Stimulated activated CD4-positive, alpha-beta T cell treated with anti-CD3 and anti-CD28 coated beads, Interleukin-15, amount 100 ng/mL, for 24 hours (primary cell): Measurements from ENCODE around the gene CPEB2.

Experiments used
- DNase-seq: peaks from one replicate; pipeline ENCODE4 v3.0.0-alpha.2; 2020

The CPEB2 gene

DNA sequence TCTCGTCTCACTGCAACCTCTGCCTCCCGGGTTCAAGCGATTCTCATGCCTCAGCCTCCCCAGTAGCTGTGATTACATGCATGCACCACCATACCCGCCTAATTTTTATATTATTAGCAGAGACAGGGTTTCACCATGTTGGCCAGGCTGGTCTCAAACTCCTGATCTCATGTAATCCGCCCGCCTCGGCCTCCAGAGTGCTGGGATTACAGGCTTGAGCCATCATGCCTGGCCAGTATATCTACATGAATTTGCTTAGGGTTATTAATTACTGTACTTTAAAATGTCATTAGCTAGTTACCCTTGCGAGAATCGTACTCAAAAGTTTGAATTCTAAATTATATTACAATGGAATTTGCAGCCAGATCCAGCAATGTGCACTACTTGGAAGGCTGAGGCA is 8.9 kb downstream of the CPEB2 start:
- DNase-seq, result no peak

DNA sequence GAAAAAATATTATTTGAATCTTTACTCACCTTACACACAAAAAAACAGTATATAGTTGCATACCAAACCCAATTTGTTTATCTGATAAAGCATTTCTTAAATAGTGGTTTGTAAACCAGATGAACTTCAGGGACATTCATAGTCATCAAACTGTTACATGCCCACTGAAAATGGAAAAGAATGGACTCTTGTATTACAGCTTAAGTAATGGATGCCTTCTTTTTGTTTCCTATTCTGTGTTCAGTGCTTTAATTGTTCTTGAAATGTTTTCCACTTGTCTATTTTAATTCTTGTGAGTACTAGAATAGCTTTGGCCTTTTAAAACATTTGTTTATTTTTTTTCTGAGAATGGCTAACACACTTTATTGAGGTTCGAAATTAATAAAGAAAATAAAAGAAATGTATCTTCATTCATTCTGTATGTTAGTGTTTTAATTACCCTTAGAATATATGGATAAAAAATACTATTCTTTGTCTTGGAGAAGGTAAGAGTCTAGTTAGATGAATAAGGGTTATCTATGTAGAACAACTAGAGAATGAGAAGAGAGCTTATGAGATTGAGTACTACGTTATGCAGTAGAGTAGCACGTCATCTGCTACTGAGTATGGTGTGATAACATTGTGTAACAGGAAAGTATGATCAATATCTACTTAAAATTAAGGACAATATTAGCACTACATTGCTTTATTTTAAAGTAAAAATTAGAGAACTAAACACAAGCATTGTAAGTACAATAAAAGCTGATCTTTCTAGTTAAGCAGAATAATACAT is 9.9 kb downstream of the CPEB2 start:
- no peak for DNase-seq

DNA sequence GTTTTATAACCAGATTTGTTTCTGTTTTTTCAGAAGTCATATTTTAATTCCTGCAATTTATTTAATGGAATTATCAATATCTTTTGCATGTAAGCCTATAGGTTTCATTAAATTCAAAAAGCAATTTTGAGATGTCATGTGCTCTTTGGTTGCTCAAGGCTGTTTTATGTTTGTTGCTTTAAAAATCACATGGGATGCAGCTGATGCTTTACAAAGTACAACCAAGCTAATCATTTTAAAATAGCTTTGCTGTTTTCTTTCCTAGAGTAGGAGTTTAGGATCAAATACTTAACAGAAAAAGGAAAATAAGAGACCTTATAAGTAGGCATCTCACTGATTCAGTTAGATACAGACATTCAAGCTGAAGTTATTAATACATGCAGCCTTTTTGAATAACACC is 11.3 kb downstream of the CPEB2 start:
- no peak for DNase-seq

- DNase-seq, result no peak
These were observed 12.9 kb downstream of the CPEB2 start for GRCh38 chr4:15015170-15015569.

DNA sequence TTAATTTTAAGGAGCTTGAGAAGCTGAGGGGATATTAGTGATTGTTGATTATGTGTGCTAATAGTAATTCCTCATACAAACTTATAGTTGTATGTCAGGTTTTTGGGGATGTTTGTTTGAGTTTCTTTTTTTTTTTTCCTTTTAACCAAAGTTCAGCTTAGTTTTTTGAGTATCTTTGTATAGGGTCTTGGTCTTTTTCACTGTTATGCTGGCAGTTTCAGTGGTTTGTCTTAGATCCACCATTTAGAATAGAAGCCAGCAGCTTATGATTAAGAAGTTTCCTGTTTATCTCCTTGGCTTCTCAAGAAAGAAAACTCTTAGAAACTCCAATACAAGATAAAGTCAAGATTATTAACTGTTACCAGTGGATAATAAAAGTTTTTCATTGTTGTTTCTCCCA is 16.1 kb downstream of the CPEB2 start:
- no peak for DNase-seq

DNA sequence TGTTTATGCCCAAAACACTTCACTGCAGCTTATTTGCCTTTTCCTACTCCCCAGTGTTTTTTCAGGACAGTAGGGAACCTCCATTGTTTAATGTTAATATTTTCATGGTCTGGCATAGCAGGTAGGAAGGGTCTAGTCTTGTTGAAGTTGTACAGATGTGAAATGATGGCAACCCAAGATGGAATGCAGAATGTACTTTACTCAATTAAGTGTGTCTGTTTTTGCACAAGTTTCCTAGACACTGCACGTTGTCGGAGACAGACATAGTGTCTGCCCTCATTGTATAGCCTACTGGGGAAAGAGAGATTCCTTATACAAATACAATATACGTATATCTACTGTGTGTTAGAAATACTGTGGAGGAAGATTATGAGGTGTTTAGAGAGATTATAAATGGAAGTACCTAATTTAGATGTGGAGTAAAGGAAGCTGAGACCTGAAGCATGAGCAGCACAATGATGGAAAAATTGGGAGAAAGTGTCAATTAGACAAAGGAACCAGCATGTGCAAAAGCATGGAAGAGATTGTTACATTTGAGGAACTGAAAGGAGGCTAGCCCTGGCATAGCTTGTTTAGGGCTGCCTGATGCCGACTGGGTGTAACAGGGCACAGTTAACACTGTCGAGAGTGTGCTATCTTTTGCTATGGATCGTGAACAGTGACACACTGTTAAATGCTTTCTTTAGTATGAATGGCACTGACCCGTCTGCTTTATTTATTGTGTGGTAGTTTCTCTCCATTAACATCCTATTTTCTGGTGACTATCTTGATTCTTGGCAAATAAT is 18.4 kb downstream of the CPEB2 start:
- no peak for DNase-seq

DNA sequence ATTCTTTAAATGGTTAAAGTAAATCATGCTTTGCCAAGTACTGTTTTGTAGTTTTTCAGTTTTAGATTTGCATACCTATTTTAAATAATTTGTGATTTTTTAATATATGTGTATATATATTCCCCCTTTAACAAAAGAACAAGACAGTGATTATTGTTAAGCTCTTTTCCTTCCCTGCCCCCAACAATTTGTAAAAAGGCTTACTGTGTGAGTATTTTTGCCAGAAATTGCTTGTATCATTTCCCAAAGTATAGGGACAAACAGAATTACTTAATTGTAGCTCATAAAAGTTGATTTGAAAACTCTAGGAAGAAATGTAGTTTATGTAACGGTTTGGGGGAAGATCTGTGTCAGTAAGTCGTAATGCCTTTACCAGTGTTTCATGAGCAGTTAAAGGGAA is 19.0 kb downstream of the CPEB2 start:
- no peak for DNase-seq

DNA sequence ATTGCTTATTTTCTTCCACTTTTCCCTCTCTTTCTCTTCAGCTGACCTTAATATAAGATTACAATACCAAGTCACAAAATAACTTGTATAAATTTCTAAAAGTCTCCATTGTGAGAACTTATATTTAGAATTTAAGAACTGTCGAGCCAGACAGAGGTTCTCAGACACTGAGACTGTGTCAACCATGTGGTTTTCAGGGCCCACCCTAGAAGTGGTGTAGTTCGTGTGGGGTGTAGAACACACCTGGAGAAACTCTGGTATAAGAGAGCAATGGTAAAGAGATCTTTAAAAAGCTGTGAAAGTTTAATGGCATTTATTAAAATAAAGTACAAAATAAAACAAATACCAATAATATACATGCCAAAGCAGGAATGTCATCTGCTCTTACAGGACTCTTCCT is 19.7 kb downstream of the CPEB2 start:
- DNase-seq, result no peak

DNA sequence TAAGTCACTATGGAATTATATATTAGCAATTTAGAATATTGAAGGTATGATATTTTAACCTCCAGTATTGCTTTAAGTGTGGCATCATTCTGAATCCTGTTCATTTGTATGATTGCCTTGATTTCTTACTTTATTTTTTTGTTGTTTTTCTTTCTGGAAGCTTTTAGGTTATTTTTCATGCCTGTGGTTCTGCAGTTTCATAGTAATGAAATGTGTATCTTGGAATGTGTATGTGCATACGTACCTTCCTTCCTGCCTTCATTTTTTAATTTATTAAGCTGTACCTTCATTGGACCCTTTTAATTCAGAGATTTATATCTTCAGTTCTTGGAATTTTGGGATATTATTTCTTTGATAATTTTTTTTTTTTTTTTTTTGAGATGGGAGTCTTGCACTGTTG is 22.1 kb downstream of the CPEB2 start:
- no peak for DNase-seq

DNA sequence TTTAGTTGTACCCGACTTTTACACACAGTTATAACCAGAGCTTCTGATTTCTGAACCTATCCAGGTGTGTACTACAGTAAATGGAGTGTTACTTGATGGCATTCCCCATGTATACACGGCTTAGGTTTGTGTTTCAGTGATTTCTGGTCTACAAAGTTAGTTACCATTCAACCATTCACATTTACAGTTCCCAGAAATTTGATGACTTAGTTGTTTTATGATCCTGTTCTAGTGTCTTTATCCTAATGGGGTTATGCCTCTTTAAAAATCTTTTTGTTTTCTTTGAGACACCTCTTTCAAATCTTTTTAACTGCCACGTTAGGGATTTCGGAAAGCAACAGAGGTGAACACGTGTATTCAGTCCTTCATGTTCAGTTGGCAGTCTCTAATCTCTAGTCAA is 23.4 kb downstream of the CPEB2 start:
- no peak for DNase-seq

GRCh38 chr4:15027921-15028435 is 25.7 kb downstream of the CPEB2 start:
- DNase-seq, result no peak

- DNase-seq, result no peak
These were observed 28.9 kb downstream of the CPEB2 start for GRCh38 chr4:15031197-15031596.

GRCh38 chr4:15031993-15032675 is 29.9 kb downstream of the CPEB2 start:
- no peak for DNase-seq

DNA sequence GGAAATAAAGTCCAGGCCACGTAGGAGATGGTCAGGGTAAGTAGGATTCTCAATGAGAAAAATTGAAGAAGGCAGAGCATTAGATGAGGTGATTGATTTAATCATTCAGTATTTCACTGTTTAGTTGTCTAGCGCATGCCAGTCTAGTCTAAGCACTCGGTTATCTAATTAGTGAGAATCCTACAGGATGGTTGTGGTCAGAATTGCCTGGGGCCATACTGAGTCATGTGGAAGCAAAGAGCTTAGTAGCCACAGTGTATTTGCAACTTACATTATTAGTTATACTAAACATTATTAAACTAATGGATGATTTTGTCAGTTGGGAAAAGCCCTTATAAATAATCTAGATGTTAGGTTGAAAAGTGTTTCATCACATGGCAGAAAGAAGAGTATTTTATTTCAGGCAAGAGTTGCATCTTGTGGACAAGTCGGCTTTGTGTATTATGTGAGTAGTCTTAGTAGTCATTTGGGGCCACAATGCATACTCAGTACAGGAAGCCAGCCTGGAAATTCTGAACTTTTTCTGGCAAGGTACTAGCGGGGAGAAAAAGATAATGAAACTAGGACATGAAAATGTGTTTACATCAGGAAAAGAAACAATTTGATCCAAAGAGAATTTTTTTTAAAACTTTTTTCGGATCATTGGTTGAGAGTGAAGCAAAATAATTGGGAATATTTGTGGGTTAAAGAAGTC is 31.9 kb downstream of the CPEB2 start:
- DNase-seq, result no peak

GRCh38 chr4:15035159-15035558 is 32.9 kb downstream of the CPEB2 start:
- no peak for DNase-seq

DNA sequence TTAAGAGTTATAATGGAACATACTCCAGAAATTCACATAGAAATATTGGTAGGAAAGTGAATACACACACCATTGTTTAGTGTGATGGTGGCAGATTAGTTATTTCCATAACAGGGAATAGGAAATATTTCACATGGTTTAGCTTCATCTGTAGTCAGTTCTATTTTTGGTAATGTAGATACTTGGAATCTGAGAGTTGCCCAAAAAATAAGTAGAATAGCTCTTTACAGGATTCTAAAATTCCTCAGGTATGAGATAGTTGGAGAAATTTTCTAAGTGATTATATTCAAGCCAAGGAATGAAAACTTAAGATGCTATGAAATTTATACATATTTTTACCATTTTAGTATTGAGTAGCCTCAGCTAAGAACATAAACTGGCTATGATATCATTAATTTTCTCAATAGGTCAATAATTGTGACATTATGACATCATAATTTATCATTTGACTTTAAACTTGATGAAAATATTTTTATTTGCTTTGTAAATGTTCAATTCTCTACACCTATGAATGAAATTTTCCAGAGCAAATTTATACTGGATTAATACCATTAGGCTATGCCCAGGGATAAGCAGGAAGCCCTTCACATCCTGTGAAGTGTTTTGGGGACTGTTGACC is 35.8 kb downstream of the CPEB2 start:
- DNase-seq, result no peak

- DNase-seq, result no peak
These were observed 38.7 kb downstream of the CPEB2 start for GRCh38 chr4:15040916-15041463.

DNA sequence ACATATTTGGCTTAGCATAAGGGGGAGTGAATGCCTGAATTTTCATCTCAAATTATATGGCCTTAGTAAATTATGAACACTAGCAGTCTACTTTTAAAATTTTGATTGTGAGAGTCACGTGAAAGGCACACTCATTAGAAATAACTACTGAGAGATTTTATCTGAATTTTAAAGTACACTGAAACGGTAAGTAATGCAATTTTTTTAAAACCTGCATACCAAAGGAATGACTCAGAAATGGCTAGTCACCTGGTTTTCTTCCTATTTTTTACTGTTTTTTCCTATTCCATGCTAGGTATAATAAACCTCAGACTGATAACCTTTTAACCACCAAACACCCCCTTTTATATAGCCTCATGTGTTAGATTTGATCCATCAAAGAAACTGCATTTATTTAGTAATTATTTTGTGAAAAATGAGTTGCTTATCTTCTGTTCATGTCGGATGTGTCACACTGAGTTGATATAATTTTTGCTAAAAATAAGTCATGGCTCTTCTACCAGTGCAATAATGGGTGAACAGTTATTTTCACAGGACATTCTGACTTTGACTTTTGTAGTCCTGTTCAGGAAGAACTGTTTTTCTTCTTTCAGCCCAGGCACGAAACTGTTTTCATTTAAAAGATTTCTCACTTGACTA is 40.4 kb downstream of the CPEB2 start:
- no peak for DNase-seq

DNA sequence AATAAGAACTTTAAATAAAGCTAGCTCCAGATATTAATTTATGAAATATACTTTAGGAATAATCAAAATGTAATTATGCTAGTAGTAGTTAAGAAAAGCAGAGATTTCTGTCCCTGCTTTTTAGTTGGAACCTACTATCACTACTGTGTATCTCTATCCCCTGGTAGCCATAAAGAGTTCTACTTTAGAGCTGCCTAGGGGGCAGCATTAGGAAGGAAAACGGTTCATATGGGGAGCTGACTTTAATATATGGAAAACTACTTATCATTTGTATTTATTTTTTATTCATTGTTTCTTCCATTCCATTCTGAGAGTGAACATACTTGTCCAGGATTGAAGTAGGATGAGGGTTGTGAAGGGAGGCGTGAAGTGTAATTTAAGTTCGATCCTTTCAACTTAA is 40.9 kb downstream of the CPEB2 start:
- DNase-seq, result no peak

- DNase-seq, result no peak
These were observed 41.6 kb downstream of the CPEB2 start for GRCh38 chr4:15043922-15044321.

DNA sequence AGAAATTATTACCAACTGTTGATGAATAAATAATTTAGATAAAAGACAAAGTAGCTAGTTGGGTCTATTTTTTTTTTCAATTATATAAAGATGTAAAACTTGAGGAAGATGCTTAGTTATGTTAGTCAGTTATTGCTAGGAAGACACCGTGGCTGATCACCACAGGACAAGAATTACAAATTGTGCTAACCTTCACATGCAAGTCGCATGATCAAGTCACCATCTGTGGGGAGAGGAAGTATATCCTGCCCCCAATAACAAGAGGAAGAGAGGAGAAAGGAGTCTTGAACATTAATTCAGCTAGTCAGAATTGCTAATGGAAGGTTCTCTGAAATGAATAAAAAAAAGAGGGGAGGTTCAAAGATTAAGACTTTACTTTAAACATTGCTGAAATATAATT is 52.3 kb downstream of the CPEB2 start:
- DNase-seq, result no peak

DNA sequence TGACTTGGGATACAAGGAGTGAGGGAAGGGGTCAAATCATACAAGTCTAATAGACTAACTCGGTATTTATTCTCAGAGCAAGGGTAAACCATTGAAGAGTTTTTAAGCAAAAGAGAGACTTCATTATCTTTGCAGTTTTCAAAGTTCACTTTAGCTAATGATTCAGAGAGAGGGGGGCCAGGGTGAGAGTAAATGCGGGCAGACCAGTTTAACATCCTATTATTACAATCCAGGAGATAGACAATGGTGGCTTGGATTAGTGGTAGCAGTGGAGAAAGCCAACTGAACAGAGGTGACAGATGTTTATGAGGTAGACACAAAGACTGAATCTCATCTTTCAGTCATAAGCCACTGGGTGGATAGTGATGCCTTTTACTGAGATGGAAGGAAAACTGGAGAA is 57.9 kb downstream of the CPEB2 start:
- DNase-seq, result no peak
